Measurements from ENCODE around the gene MEIOB. TPM values are rescaled to one million over a fixed set of nuclear protein-coding genes. Genes with fewer than 3 reads are reported as not detected.

The MEIOB gene, protein sequence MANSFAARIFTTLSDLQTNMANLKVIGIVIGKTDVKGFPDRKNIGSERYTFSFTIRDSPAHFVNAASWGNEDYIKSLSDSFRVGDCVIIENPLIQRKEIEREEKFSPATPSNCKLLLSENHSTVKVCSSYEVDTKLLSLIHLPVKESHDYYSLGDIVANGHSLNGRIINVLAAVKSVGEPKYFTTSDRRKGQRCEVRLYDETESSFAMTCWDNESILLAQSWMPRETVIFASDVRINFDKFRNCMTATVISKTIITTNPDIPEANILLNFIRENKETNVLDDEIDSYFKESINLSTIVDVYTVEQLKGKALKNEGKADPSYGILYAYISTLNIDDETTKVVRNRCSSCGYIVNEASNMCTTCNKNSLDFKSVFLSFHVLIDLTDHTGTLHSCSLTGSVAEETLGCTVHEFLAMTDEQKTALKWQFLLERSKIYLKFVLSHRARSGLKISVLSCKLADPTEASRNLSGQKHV
- 1.5 to 3.1 TPM (median 1.7 TPM) in 5 replicates for total RNA-seq (2022; extraction: Qiagen RNA extraction; ENCODE audit: low read depth)

DNA sequence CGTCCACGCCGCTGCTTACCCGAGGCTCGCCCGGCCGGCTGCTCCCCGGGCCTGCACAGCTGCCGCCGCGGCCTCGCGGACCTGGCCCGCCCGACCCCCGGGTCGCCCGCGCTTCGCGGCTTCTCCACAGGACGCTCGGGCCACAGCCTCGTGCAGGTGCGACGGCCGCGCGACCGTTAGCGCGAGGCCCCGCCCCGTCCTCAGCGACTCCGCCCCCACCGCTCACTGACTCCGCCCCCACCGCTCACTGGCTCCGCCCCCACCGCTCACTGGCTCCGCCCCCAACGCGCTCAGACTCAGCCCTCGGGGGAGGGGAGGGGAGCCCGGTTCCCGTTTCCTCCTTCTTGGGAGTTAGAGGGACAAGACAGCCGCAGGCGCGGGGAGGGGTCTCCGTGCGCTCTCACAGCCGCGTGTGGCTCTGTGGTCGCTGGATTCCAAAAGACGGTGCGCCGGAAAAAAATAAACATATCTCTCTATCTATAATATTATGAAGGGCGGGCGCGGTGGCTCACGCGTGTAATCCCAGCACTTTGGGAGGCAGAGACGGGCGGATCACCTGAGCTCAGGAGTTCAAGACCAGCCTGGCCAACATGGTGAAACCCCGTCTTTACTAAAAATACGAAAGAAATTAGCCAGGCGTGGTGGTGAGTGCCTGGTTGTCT, at the start of gene MEIOB:
TSS of gene MEIOB (minus strand) at position 191 of the 662 bp plus-strand sequence. CDS start 3,989 bp downstream, outside the sequence.

DNA sequence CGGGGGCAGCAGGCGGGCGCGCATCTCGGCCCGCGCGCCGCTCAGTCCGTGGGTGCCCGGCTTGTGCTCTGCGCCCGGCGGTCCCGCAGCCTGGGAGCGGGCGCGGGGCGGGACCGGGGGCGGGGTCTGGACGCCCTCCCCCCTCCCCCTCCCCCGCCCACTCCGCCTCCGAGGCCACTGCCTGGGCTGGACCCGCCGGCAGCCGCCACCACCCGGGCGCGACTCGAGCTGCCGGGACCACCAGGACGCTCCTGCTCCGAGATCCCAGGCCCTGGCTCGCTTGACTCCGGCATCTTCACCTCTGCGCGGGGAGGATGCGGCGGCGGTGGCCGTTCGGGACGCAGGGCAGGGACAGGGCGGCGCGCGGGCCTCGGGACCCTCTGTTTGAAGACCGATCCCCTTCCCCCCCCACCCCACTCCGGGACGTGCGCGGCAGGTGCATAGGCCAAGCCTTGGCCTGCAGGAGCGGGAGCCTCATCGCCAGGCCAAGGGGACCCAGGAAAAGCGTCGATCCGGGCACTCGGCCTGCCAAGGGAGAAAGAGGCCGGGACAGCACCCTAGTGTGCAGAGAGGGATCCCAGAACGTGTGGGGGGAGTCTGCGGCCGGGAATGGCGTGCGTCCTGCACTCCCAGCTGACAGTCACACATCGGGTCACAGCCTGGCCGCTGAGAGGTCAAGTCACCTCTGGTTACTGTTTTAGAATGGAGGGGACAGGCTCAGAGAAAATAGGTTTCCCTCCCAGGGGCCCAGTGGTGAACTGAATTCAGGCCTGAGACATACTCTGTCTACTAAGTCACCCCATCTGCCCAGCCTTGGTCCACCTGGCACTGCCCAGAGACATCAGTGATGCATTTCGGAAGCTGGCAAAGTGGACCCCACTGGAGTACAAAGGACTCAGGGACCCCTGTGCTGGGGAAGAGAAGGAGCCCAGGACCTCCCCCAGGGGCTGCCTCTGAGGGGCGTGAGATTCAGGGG, 46.7 kb upstream of the MEIOB start, which contains the start of gene HS3ST6:
TSS of gene HS3ST6 (minus strand) at position 65 of the 976 bp plus-strand sequence. CDS start 92 bp downstream, outside the sequence.

DNA sequence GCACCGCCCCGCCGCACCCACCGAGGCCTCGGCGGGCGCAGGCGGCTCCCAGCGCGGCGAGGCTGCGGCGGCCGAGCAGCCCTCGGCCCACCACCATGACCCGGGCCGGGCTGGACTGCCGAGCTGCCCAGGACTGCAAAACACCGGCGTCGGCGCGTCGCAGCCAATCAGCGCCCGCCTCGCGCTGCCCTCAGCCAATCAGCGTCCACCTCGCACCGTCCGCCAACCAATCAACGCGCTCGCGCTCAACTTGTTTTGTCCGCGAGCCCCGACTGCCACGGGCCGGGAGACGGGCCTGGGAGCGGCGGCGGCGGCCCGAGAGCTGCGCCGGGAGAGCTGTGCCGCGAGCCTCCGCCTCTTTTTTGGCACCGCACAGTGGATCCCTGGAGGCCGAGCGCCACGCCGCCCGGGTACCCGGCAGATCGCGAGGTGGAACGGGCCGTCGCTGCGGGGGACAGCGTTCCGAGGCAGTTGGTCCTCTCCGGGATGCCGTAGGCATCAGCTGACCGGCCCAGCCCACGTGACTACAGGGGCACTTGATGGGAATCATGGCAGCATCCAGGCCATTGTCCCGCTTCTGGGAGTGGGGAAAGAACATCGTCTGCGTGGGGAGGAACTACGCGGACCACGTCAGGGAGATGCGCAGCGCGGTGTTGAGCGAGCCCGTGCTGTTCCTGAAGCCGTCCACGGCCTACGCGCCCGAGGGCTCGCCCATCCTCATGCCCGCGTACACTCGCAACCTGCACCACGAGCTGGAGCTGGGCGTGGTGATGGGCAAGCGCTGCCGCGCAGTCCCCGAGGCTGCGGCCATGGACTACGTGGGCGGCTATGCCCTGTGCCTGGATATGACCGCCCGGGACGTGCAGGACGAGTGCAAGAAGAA, 45.0 kb downstream of the MEIOB start, which contains the start of the genes FAHD1 and HAGH:
TSS of gene FAHD1 (plus strand) at position 516 of the 883 bp plus-strand sequence. CDS start at position 549, 33 bp downstream.
TSS of gene HAGH (minus strand) at position 135 of the 883 bp plus-strand sequence. CDS start at position 97, 38 bp downstream.

DNA sequence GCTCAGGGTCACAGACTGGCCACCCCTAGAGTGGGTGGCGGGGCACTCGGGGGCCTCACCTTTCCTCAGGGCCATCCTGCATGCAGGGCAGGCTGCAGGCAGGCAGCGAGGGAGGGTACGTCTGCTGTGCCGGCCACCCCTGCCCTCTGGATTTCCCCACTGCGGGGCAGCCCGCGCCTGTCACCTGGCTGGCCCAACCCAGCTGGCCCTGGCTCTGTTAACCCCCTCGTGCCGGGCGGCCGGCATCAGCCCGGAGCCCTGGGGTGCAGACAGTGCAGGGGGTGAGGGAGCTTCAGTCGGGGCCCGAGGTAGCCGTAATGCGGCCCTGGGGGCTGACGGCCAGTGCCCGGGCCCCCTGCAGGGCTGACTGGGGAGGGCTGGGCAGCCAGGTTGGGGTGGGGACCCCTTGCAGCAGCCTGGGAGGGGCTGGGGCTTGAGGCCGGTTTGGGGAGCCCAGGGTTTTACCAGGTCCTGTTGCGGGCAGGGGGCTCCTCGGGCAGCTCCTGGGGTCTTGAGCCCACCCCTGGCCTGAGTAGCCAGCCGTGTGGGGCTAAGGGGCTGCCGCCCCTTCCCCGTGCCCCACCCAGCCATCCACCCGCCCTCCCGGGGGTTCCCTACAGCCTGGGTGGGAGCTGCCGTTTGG, 78.3 kb downstream of the MEIOB start, which contains the start of gene IGFALS:
TSS of gene IGFALS (minus strand) at position 128 of the 643 bp plus-strand sequence. CDS start at position 75, 53 bp downstream.

Other genes starting within 250 kb of the MEIOB start
- 168 to 223 TPM (median 172 TPM) in 5 replicates for gene JPT2, start 193.9 kb downstream of the MEIOB start, total RNA-seq (2022; extraction: Qiagen RNA extraction; ENCODE audit: low read depth)
- 44.6 to 62.9 TPM (median 50.1 TPM) in 5 replicates for gene MAPK8IP3, start 166.0 kb downstream of the MEIOB start, total RNA-seq (2022; extraction: Qiagen RNA extraction; ENCODE audit: low read depth)
- gene NME3, start 100.6 kb downstream of the MEIOB start, total RNA-seq (2022; extraction: Qiagen RNA extraction; ENCODE audit: low read depth) = 25.3 to 62.4 TPM (median 54.1 TPM) in 5 replicates
- 7.4 to 11.9 TPM (median 9.4 TPM) in 5 replicates for gene EME2, start 99.4 kb downstream of the MEIOB start, total RNA-seq (2022; extraction: Qiagen RNA extraction; ENCODE audit: low read depth)
- 159 to 264 TPM (median 239 TPM) in 5 replicates for gene MRPS34, start 99.0 kb downstream of the MEIOB start, total RNA-seq (2022; extraction: Qiagen RNA extraction; ENCODE audit: low read depth)
- 15.8 to 27.6 TPM (median 22.9 TPM) in 5 replicates for gene SPSB3, start 89.6 kb downstream of the MEIOB start, total RNA-seq (2022; extraction: Qiagen RNA extraction; ENCODE audit: low read depth)
- gene NUBP2, start 89.2 kb downstream of the MEIOB start, total RNA-seq (2022; extraction: Qiagen RNA extraction; ENCODE audit: low read depth) = 54.3 to 94.0 TPM (median 82.4 TPM) in 5 replicates
- 0.08 to 0.09 TPM in 2 of 5 replicates, not detected in the others for gene IGFALS, start 78.5 kb downstream of the MEIOB start, total RNA-seq (2022; extraction: Qiagen RNA extraction; ENCODE audit: low read depth)
- 57.1 to 73.9 TPM (median 66.5 TPM) in 5 replicates for gene HAGH, start 45.3 kb downstream of the MEIOB start, total RNA-seq (2022; extraction: Qiagen RNA extraction; ENCODE audit: low read depth)
- gene FAHD1, start 45.0 kb downstream of the MEIOB start, total RNA-seq (2022; extraction: Qiagen RNA extraction; ENCODE audit: low read depth) = 41.5 to 50.7 TPM (median 48.3 TPM) in 5 replicates
- gene HS3ST6, start 46.3 kb upstream of the MEIOB start, total RNA-seq (2022; extraction: Qiagen RNA extraction; ENCODE audit: low read depth) = 1.9 to 3.7 TPM (median 3.2 TPM) in 5 replicates
- 24.4 to 35.7 TPM (median 31.6 TPM) in 5 replicates for gene MSRB1, start 71.0 kb upstream of the MEIOB start, total RNA-seq (2022; extraction: Qiagen RNA extraction; ENCODE audit: low read depth)
- 0.05 TPM in 1 of 5 replicates, not detected in the others for gene RPL3L, start 82.5 kb upstream of the MEIOB start, total RNA-seq (2022; extraction: Qiagen RNA extraction; ENCODE audit: low read depth)
- gene NDUFB10, start 87.4 kb upstream of the MEIOB start, total RNA-seq (2022; extraction: Qiagen RNA extraction; ENCODE audit: low read depth) = 247 to 298 TPM (median 257 TPM) in 5 replicates
- gene RPS2, start 92.7 kb upstream of the MEIOB start, total RNA-seq (2022; extraction: Qiagen RNA extraction; ENCODE audit: low read depth) = 3,412 to 5,470 TPM (median 5,215 TPM) in 5 replicates
- not detected in 5 replicates for gene RNF151, start 94.7 kb upstream of the MEIOB start, total RNA-seq (2022; extraction: Qiagen RNA extraction; ENCODE audit: low read depth)
- gene TBL3, start 99.9 kb upstream of the MEIOB start, total RNA-seq (2022; extraction: Qiagen RNA extraction; ENCODE audit: low read depth) = 27.7 to 41.2 TPM (median 34.8 TPM) in 5 replicates
- 0.12 to 0.33 TPM (median 0.25 TPM) in 4 of 5 replicates, not detected in the other for gene NOXO1, start 109.3 kb upstream of the MEIOB start, total RNA-seq (2022; extraction: Qiagen RNA extraction; ENCODE audit: low read depth)
- gene GFER, start 112.0 kb upstream of the MEIOB start, total RNA-seq (2022; extraction: Qiagen RNA extraction; ENCODE audit: low read depth) = 22.5 to 42.5 TPM (median 40.1 TPM) in 5 replicates
- gene SYNGR3, start 117.8 kb upstream of the MEIOB start, total RNA-seq (2022; extraction: Qiagen RNA extraction; ENCODE audit: low read depth) = 6.3 to 8.3 TPM (median 6.5 TPM) in 5 replicates
- gene ZNF598, start 137.7 kb upstream of the MEIOB start, total RNA-seq (2022; extraction: Qiagen RNA extraction; ENCODE audit: low read depth) = 45.0 to 61.1 TPM (median 54.0 TPM) in 5 replicates
- 0.79 to 1.5 TPM (median 1.2 TPM) in 4 of 5 replicates, not detected in the other for gene NPW, start 147.6 kb upstream of the MEIOB start, total RNA-seq (2022; extraction: Qiagen RNA extraction; ENCODE audit: low read depth)
- 40.0 to 59.6 TPM (median 58.2 TPM) in 5 replicates for gene NHERF2, start 154.7 kb upstream of the MEIOB start, total RNA-seq (2022; extraction: Qiagen RNA extraction; ENCODE audit: low read depth)
- 32.1 to 53.3 TPM (median 41.7 TPM) in 5 replicates for gene NTHL1, start 175.7 kb upstream of the MEIOB start, total RNA-seq (2022; extraction: Qiagen RNA extraction; ENCODE audit: low read depth)
- 31.5 to 46.9 TPM (median 33.4 TPM) in 5 replicates for gene TSC2, start 175.8 kb upstream of the MEIOB start, total RNA-seq (2022; extraction: Qiagen RNA extraction; ENCODE audit: low read depth)

All from A549 treated with CpdA at 1 μM for 4 hours (cell line).